DOHH2 (cell line): ENCODE results near the gene MBTPS1.

Source experiments
- H3F3A ChIP-seq: fragments of 200-600 bp; sonication (generic), shearing (Covaris generic); 2 replicates; pipeline ENCODE4 v1.6.0; 2016; ENCODE audit warnings: antibody characterized with exemption, mild to moderate bottlenecking; ENCODE audit not compliant: control insufficient read depth, insufficient read depth
- H3K27ac ChIP-seq: fragments of 200-600 bp; sonication (generic); 2 replicates; pipeline ENCODE4 v1.5.1; 2014; ENCODE audit warnings: low read depth, mild to moderate bottlenecking, low read length, moderate library complexity
- H3K27me3 ChIP-seq: fragments of 200-600 bp; sonication (generic); 2 replicates; pipeline ENCODE4 v1.6.1; 2014; ENCODE audit warnings: mild to moderate bottlenecking, low read length, mixed read lengths; ENCODE audit not compliant: control insufficient read depth
- H3K36me3 ChIP-seq: fragments of 200-600 bp; sonication (generic); 2 replicates; pipeline ENCODE4 v1.6.1; 2014; ENCODE audit warnings: mild to moderate bottlenecking, low read length, moderate library complexity, mixed read lengths; ENCODE audit not compliant: control insufficient read depth
- H3K4me1 ChIP-seq: fragments of 200-600 bp; sonication (generic); 2 replicates; pipeline ENCODE4 v1.6.1; 2014; ENCODE audit warnings: mild to moderate bottlenecking, low read length, mixed read lengths; ENCODE audit not compliant: control insufficient read depth
- H3K4me2 ChIP-seq: fragments of 200-600 bp; sonication (generic); 2 replicates; pipeline ENCODE4 v1.6.0; 2014; ENCODE audit warnings: mild to moderate bottlenecking, low read length, moderate library complexity
- H3K4me3 ChIP-seq: fragments of 200-600 bp; sonication (generic); 2 replicates; pipeline ENCODE4 v1.5.1; 2014; ENCODE audit warnings: mild to moderate bottlenecking, low read length, mixed read lengths
- H3K79me2 ChIP-seq: fragments of 200-600 bp; sonication (generic); 2 replicates; pipeline ENCODE4 v1.6.1; 2014; ENCODE audit warnings: mild to moderate bottlenecking, low read length, mixed read lengths; ENCODE audit not compliant: control insufficient read depth
- H3K9me2 ChIP-seq: fragments of 200-600 bp; sonication (generic); replicated peaks from 2 replicates; pipeline ENCODE4 v1.6.1; 2014; ENCODE audit warnings: mild to moderate bottlenecking, low read length, mixed read lengths; ENCODE audit not compliant: control insufficient read depth
- H3K9me3 ChIP-seq: fragments of 200-600 bp; sonication (generic); 2 replicates; pipeline ENCODE4 v1.6.1; 2014; ENCODE audit warnings: antibody characterized with exemption, low read length, mixed read lengths; ENCODE audit not compliant: control insufficient read depth, insufficient read depth
- H4K20me1 ChIP-seq: fragments of 200-600 bp; sonication (generic); 2 replicates; pipeline ENCODE4 v1.6.0; 2014; ENCODE audit warnings: low read depth, mild to moderate bottlenecking, antibody characterized with exemption, low read length, moderate library complexity; ENCODE audit not compliant: control insufficient read depth, insufficient read depth
- CTCF ChIP-seq: fragments of 200-600 bp; sonication (generic); IDR thresholded peaks from one replicate; pipeline ENCODE4 v1.5.1; 2014; ENCODE audit warnings: antibody characterized with exemption, mild to moderate bottlenecking, low read depth, low read length; ENCODE audit not compliant: poor library complexity, severe bottlenecking
- EZH2phosphoT487 ChIP-seq: fragments of 200-600 bp; sonication (generic); IDR thresholded peaks from 2 replicates; pipeline ENCODE4 v1.6.1; 2017; ENCODE audit warnings: borderline replicate concordance, mild to moderate bottlenecking, antibody characterized with exemption, low read length, moderate library complexity, mixed read lengths

Gene MBTPS1

GRCh38 chr16:84109598-84110335 lies 7.0 kb downstream of the MBTPS1 start:
- Histone ChIP-seq H3K9me2 (no peaks in the 10 kb centered on the region), H3K4me3 (no peak overlapping the region), H3F3A (0 out of 2 replicates have a peak, but pooled peaks cover 4% of the 10 kb centered on the region), H3K9me3 (no peaks in the 10 kb centered on the region), H3K36me3 (peaks cover 23% of the 10 kb centered on the region), H3K4me1 (peaks cover 20% of the 10 kb centered on the region), H4K20me1 (peaks cover 22% of the 10 kb centered on the region), H3K4me2 (no peak overlapping the region), H3K79me2 (peaks cover 98% of the 10 kb centered on the region), H3K27ac (no peak overlapping the region), H3K27me3 (no peaks in the 10 kb centered on the region)
- TF ChIP-seq EZH2phosphoT487 (no peak), CTCF (no peak)

GRCh38 chr16:84107921-84108320 lies 8.8 kb downstream of the MBTPS1 start:
- Histone ChIP-seq H4K20me1 (peaks cover 25% of the 10 kb centered on the region), H3K9me2 (no peaks in the 10 kb centered on the region), H3K4me1 (peaks cover 16% of the 10 kb centered on the region), H3K9me3 (no peaks in the 10 kb centered on the region), H3K27ac (no peak overlapping the region), H3F3A (no peaks in the 10 kb centered on the region), H3K27me3 (no peaks in the 10 kb centered on the region), H3K4me3 (no peak overlapping the region), H3K4me2 (no peak overlapping the region), H3K36me3 (peaks cover 23% of the 10 kb centered on the region), H3K79me2 (peaks cover 98% of the 10 kb centered on the region)
- TF ChIP-seq CTCF (no peak), EZH2phosphoT487 (no peak)

GRCh38 chr16:84105948-84106740 lies 10.6 kb downstream of the MBTPS1 start:
- TF ChIP-seq EZH2phosphoT487 (no peak), CTCF (no peak)
- peaks cover 21% of the 10 kb centered on the region for H4K20me1 ChIP-seq

More at GRCh38 chr16:84105948-84106740, 10.6 kb downstream of the MBTPS1 start:
- Histone ChIP-seq H3K27ac (no peak overlapping the region), H3F3A (no peaks in the 10 kb centered on the region), H3K79me2 (peaks cover 97% of the 10 kb centered on the region), H3K9me3 (no peaks in the 10 kb centered on the region), H3K9me2 (no peaks in the 10 kb centered on the region), H3K4me3 (no peak overlapping the region), H3K36me3 (peaks cover 32% of the 10 kb centered on the region), H3K4me2 (no peak overlapping the region), H3K27me3 (no peaks in the 10 kb centered on the region), H3K4me1 (peaks cover 20% of the 10 kb centered on the region)
